GM12892 (cell line): ENCODE data around the gene NPHP3.

Experiments used
- POLR2A ChIP-seq: IDR thresholded peaks from 2 replicates; pipeline ENCODE4 v1.6.1; 2011; ENCODE audit warnings: low read depth, low read length, control low read depth
- TAF1 ChIP-seq: IDR thresholded peaks from 2 replicates; pipeline ENCODE4 v1.6.1; 2011; ENCODE audit warnings: low read depth, mild to moderate bottlenecking, control low read depth, low read length, borderline replicate concordance

DNA sequence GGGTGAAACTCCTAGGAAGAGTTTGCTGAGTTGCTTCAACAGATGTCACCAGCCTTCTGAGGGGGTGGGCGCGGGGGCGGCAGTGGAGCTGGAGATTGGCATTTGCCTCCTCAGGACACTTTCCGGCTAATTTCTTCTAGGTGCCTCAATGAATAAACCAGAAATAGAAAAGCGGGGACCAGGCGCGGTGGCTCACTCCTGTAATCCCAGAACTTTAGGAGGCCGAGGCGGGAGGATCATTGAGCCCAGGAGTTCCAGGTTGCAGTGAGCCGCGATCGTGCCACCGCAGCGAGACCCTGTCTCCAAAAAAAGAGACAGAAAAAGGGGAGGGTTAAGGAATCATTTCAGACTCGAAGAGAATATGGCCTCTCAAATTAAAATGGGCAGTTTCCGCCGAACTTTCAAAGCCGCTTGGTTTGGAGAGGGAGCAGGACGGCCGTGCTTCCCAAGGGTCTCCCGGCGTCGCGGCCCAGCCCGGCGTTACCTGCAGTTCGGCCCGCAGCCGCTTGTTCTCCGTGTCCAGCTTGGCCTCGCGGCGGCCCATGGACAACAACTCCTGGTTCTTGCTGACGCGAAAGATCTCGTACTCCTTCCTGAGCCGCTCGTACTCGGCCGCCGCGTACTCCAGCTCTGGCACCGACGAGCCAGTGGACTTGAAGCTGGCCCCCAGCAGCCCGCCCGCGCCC lies 587 bp downstream of the NPHP3 start:
- TF ChIP-seq POLR2A (no peak), TAF1 (no peak)
